Mesenchymal stem cell (in vitro differentiated cells and primary cell): ENCODE measurements around the gene ZNF431.

Experiments used
- small RNA-seq: library from polyadenylated mRNA; stranded (forward); fragments of <200 nt; extraction: miRNeasy Mini kit (QIAGEN cat#:217004); gene quantifications from one replicate; pipeline ENCODE3, GENCODE V24; 2013; ENCODE audit warnings: low read depth

Gene ZNF431

Small RNA genes within 50 kb of the gene (small RNA-seq; reads per million reads assigned to genes)
- gene RNA5SP469 = 2.9 reads per million, percentile 12 among the genes with 10 or more reads in this experiment
